DMS153 (cell line): ENCODE data around the gene ERBB4.

Experiments used
- DNase-seq: peaks from one replicate; lab custom pipeline; 2025; lab: John Stamatoyannopoulos, UW

Gene ERBB4

DNA sequence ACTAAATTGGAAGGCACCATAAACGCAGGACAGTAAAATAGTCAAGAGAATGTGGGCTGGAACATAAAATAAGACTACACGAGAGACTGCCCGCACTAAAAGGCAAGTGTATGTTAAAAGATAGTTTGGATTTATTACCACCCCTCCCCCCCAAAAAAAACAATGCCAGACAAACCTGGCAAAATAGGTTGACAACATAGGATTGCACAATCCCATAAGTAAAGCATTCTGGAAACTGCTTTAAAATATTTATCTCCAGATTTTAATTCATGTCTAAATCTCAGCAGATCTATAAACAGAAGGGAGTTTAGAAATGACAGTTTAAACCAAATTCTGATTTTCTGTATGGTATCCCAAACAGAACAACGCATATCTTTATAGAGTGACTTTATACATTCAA is 455.1 kb downstream of the ERBB4 start:
- DNase-seq: no peak

DNA sequence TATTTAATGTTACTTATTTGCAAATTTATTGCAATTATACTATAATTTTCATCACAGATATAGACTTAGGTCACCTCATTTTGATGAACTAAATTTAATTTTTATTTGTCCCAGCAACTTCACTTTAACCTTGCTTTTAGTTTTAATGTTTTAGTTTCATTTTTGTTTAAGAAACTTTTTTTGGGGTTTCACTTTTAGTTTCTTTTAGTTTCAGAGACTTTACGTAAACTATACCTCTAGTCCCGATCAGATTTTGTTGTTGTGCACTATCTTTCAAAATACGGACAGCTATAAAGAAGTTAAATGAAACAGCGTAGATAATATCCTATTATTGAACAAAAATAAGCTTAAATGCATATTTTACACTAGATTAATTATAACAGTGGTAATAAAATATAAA is 460.5 kb downstream of the ERBB4 start:
- DNase-seq: no peak

DNA sequence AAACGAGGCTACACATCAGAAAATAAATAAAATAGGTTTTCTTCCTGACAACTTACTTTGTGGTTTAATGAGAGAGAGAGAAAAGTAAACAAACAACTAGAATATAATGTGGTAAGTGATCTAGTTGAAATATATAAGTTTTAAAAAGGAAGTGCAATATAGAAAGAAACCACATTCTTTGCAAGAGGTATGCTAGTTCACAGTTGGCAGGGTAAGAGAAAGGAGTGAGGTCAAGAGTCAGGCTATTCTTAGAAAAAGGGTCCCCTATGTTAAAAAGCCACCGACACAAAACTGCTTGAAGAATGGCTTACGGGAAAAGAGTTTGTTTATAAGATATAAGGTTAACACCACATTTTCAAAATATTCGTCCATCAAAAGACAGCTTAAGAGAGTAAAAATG is 462.1 kb downstream of the ERBB4 start:
- DNase-seq: no peak

DNA sequence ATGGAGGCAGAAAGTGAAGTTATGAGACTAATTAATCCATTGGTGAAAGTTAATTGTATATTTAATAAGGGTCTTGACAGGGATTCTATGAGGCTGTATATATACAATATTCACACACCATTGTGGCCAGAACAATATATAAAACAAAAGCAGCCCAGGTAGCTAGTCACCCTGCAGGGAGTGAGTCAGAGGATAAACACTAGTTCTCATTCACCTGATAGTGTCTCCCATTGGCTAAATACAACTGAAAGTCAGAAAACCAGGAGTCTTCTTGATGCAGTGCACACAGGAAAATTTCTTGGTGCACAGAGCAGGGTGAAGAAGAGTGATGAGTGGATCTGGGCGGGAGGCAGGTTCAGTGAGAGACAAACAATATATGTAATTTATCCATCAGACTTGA is 465.2 kb downstream of the ERBB4 start:
- DNase-seq: no peak

DNA sequence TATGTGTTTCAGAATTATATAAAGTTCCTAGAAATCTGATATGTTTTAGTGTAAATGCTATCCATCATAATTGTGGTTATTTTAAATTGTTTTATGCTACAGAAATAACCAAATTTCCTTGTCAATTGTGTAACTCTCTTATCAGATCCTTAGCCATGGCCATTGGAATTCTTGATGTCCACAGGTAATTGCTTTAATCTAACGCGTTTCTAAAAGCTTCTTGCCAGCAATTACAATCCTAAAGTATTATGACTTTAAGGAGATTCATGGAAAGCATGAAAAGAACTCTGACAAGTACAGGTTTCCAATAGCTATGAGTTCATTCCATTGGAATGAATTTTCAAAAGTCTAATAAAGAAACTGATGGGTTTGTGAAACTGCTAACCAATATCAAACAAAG is 472.1 kb downstream of the ERBB4 start:
- DNase-seq: no peak

DNA sequence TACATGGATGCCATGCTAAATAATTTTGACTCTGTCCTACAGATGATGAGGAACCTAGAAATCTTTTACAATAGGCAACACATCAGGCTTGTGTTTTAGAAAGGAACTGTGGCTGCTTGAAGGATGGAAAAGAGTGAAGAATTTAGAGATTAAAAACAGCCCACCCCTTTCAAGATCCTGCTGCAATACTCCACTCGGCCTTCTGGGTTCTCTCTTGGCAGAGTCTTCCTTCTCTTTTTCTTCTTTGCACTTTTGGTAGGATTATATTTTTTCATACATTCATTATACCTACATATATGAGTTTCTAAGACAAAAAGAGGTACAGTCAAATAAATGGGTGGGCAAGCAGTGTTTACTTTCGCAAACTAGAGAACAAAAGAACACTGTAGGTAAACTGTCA is 474.3 kb downstream of the ERBB4 start:
- no peak for DNase-seq

DNA sequence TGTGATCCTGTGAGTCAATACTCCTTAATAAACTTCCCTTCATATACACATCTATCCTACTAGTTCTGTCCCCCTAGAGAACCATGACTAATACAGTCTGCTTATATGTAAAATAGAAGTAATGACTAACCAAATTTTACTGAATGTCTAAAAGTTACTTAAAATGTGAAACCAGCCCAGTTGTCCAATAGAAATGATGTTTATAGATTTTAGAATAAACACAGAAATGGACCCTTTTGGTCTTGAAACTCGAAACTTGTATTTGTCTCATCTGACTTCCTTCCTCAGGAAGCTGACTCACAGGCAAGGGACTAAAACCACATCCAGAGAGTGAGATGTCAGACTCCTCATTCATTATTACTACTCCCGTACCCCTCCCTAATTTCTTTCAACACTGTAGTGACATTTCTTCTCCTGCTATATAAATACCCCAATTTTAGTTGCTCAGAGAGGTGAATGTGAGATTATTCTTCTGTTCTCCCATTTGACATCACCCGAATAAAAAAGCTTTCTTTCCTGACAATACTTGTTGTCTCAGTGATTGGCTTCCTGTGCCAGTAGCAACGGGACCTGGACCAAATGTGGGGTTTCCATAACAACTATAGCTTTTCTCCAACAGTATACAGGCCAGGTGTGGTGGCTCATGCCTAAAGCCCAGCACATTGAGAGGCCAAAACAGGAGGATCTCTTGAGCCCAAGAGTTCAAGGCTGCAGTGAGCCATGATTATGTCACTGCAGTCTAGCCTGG is 486.0 kb downstream of the ERBB4 start:
- DNase-seq: no peak

DNA sequence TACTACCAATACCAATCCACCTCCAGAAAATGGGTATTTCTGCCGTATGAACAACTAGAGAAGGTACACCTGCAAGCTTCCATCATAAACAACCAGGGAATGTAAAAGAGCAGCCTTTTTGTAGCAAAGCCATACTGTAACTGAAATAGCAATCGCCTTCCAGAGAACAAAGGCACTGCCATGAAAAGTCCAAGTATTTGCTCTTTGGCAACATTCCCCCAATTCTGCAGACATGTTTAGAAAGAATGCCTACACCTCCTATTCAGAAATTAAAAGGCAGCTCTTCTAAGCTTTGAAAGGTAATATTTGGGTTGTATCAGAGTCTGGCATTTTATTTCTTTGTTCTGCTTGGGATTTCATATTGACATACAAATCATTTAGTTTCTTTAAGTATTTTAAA is 487.7 kb downstream of the ERBB4 start:
- DNase-seq: no peak

DNA sequence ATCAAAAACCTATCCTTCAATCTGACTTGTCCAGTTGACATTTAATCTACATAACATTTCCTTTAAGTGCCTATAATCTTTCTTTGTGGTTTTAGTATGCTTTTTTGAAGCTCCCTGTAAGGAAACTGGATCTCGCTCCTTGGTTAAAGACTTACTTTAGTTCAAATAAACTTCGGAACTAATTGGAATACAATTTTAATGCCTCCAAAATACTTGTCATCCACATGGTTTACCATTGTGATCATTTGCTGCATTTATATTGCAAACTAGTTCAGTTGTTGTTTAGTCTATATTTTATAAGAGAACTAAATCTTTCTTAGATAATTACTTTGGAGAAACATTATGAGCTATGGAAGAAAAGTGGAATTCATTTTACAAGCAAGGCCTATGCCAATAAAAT is 496.0 kb downstream of the ERBB4 start:
- DNase-seq: no peak

DNA sequence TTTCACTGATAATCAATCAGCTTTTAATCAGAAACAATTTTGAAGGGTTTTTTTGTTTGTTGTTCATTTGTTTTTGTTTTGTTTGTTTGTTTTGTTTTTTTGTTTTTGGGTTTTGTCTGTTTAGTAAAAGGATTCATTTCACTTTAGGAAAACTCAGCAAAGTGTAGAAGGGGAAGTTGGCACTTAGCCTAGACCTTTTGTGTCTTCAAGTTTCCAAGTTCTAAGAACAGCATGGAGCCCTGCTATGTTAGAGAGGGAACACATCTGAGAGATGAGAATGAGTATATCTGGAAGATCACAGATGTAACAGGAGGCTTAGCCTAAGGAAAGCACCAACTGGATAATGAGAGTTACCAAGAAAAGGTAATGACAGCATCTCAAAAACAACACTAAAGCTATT is 501.5 kb downstream of the ERBB4 start:
- no peak for DNase-seq

DNA sequence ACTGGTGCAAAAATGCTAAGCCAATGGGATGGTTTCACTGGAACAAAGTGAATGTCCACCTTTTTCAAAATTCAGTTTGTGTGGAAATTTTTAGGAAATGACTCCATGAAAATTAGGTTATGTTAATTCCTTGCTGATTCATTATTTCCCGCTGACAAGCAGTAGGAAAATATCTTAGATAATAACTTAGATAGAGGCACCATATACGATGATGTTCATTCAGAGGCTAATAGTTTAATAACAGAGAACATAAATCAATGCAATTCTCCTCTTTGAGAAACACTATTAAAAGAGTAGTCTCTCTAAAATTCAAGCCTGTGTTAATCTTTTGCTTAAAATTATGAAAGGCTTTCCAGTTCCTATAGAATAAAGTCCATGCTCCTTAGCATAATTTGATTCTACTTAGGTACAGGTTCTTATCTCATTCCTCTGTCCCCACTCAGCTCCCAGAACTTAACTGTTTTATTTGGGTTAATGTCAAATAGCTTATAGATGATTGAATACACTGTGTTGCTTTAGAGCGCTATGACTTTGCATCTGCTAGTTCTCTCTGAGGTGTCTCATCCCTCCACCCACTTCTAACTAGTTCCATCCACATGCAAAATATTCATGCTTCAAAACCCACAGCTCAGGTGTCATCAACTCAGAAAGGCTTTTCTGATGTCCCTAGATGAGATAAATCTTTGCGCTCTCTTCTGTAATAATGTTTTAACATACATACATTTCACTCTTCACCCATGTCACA is 503.6 kb downstream of the ERBB4 start:
- no peak for DNase-seq

DNA sequence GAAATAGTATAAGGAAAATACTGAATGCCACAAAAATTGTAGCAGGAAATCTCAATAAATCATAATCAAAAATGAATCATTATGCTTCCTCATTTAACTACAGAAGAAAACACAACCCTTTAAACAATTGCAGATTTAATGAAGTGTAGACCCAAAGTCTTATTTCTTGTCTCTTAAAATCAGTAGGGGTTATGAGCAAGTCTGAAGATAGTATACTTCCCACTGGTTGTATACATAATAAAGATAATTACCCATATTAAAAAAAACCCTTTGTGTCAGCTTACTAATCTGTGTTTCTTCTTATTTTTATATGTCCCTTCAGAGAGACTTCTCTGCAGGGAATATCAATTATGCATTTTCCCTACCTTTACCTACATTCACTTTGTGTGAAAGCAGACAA is 504.7 kb downstream of the ERBB4 start:
- no peak for DNase-seq

DNA sequence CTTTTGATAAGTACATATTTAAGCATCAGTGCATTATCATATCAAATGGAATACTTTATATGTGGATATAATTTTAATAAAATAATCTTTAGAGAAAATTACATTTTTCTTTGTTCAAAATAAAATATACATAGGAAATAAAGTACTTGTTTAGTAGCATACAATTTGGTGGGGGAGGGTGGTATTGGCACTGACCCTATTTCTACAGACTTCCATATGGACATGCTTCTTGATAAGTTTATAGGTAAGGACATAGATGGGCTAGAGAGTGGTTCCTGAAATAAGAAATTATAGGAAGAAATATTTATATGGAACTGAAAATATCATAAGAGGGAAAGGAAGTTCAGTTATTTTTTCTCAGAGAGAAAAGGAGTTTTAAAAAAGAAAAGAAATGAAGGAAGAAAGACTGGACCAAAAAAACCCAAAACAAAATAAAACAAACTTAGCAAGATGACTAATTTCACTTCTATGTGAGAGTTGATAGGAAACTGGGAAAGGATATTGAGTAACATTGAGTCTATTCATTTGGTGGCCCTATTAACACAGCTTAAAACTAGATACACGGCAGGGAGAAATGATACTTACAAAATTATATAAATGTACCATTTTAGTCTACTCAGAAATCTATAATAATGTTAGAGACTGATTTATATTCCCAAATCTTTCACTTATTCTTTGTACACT is 505.9 kb downstream of the ERBB4 start:
- no peak for DNase-seq

DNA sequence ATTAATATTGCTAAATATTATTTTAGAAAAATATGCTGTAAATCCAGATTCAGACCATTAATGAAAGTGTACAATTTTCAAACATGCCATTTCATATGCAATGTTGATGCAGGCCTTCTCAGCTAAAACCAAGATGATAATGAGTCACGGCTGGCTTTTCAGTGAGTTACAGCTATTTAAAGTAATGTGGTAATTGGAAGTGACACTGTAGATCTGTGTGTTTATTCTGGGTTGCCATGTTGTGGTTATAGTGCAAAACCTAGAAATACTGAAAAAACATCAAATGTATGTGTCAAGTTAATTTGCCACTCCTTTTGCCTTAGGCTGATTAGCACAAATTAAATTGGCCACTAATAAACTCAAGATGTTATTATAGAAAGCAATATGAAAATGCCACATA is 506.6 kb downstream of the ERBB4 start:
- no peak for DNase-seq

DNA sequence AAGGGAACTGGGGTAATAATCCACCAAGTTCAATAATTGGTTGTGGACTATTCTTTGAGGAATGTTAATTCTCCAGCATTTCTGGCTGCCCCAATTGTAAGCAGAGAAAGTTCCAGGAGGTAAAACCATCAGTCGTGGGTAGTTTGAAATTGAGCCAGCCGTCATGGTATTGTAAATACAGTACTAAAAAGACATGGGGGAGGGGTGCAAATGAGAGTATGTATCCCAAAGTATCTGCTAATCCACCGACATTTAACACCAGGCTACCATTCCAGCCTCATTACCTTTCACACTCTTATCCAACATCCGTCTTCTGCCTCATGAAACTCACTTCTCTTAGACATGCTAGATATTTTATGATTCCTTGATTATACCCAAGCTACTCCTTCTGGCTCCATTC is 507.9 kb downstream of the ERBB4 start:
- DNase-seq: no peak

DNA sequence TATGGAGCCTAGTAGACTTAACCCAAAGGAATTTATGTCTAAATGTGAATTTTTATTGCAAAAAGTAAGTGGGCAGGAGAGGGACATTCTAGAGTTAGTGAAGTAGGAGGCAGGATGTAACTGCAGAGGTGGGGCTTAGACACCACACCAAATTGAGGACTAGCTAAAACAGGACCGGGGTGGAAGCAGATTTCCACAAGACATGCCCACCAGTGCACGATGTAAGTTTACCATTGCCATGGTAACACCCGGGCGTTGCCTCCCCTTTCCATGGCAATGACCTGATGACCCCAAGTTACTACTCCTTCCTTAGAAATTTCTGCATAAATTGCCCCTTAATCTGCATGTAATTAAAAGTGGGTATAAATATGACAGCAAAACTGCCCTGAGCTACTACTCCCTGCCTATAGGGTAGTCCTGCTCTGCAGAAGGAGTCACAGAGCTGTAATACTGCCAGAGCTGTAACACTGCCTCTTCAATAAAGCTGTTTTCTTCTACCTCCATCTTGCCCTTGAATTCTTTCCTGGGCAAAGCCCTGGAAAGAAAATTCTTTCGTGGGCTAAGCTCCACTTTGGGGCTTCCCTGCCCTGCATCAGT is 509.7 kb downstream of the ERBB4 start:
- DNase-seq: no peak

DNA sequence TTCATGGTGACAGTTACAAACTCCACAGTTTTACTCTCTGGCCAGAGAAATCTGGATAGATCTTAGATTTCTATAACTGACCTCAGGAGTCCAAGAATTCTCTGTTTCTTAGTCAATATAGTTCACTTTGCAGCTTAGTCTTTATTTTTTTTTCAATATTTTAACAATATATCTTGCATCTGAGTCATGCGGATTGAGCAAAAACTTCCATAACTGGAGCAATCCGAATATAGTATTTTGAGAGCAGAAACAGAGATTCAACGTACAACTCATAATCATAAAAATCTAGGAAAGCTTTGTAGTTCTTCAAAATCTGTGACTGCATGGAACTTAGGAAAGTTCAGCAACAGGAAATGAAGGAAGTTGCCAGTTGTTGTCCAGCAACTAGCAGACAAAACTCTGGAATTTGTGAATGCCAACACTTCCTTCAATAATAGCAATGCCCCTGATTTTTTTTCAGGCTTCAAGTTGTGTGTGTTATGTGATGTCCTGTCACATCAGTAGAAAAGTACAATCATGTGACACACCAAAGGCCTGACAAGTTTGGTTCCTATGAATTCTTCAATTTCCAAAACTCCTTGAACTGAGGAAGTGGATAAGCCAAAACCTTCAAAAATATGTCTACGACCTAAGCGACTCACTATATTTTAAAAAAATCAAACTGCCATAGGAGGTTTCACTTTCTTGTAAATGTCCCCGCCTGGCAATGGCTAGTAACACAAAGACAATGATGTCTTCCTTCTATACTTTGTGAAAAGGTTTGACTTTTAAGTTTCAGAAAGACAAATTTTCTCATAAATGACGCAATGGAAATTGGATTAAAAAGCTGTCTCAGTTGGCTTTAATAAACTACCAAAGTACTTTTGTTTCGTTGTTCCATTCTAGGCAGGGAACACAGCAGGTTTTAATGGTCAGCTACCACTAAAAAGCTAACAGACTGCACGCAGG is 510.6 kb downstream of the ERBB4 start:
- DNase-seq: no peak

DNA sequence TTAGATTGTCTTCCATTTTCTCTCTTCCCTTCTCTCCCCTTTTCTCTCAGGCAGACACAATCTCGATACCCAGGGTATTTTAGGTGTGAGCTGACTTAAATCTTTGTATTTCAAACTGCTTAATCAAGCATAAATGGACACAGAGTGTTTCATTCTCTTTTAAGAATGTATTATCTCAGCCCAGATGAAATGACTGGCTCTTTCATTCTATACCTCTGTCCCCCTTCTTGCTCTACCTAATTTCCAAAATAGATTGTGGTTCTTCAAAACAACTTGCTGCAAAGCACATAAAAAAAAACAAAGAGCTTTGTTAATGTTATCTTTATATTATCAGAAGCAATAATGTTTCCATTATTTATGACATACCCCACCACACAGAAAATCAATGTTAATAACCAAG is 514.6 kb downstream of the ERBB4 start:
- DNase-seq: no peak

DNA sequence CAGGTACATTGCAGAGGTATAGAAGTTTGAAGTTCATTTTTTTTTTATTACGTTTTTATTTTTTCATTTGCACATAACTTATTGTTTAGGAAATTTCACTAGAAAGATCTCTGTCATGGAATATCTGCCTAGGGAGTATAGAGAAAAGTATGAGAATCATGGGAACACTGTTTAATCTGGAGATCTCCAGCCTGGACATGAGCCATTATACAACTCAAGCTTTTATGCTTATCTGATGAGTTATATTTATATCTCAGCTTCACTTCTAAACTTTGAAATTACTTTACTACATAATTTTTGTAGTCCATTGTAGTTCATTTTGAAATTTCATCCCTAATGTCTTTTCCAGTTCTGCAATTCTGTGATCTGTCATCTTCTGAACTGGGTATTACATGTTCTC is 515.6 kb downstream of the ERBB4 start:
- DNase-seq: no peak

DNA sequence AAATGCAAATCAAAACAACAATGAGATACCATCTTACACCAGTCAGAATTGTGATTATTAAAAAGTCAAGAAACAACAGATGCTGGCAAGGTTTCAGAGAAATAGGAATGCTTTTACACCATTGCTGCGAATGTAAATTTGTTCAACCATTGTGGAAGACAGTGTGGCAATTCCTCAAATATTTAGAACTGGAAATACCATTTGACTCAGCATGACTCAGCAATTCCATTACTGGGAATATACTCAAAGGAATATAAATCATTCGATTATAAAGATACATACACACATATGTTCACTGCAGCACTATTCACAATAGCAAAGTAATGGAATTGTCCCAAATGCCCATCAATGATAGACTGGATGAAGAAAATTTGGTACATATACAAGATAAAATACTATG is 516.7 kb downstream of the ERBB4 start:
- DNase-seq: no peak

DNA sequence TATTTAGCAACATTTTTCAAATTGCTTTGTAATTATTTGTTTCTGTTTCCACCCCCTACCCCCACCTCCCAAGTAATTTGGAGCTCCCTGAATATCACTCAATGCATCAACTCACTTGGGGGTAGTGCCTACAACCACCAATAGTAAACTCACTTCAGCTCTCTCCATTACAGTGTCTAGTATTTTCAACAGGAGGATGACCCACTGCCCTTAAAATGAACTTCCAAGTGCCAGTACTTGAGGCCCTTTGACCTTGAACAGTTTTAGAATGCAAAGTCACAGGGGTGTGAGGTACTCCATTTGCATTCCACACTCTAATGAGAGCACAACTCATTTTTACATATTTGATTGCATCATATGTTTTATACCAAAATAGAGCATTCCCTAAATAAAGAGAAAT is 523.0 kb downstream of the ERBB4 start:
- no peak for DNase-seq

DNA sequence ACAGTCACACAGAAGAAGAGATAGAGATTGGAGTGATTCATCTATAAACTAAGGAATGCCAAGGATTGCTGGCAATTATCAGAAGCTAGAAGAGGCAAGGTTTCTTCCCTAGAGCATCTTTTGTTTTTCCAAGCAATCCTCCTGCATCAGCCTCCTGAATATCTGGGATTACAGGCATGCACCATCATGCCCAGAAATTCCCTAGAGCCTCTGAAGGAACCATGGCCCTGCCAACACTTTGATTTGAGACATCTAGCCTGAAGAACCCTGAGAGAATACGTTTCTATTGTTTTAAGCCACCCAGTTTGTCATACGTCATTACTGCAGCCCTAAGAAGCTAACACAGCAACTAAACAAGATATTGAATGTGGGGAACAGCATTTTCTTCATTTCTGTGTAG is 525.0 kb downstream of the ERBB4 start:
- no peak for DNase-seq
